ENCODE measurements around the gene PPIA.
A peak's percentile ranks its signal among the peaks of the same experiment; 100 is the strongest.

The PPIA gene

GRCh38 chr7:44819292-44819691 is 22.8 kb downstream of the PPIA start:
- H3K27me3 ChIP-seq (ENCODE audit: insufficient read depth, low read length, poor library complexity) = no peaks in the 10 kb centered on the region
- H3K4me3 ChIP-seq (ENCODE audit: low read depth in 1 of 2, low read length in 2 of 2) = no peak overlapping the region
- peaks cover 7% of the 10 kb centered on the region; the same call in 1 of the 2 replicates for H4K20me1 ChIP-seq (ENCODE audit: insufficient read depth, low read length)
- H3K9ac ChIP-seq (ENCODE audit: low read depth, low read length) = no peak overlapping the region
- H3K9me3 ChIP-seq (ENCODE audit: insufficient read depth, low read length, severe bottlenecking) = no peaks in the 10 kb centered on the region
- H3K4me1 ChIP-seq (ENCODE audit: insufficient read depth, low read length) = no peaks in the 10 kb centered on the region
- no peak overlapping the region for H3K4me2 ChIP-seq (ENCODE audit: insufficient read depth, low read length)
- H3K36me3 ChIP-seq (ENCODE audit: insufficient read depth, low read length) = peaks cover 5% of the 10 kb centered on the region; the same call in 1 of the 2 replicates
- no peak overlapping the region for H3K27ac ChIP-seq (ENCODE audit: low read length)
- H2AFZ ChIP-seq (ENCODE audit: low read depth, low read length) = no peak overlapping the region
- ATAC-seq (ENCODE audit: insufficient read depth, low read depth) (no peak), DNase-seq (no peak)
- TF ChIP-seq EZH2 (IDR thresholded peaks at IDR 0.05; ENCODE audit: borderline replicate concordance, low read depth, low read length, severe bottlenecking) = no peak
- TF ChIP-seq CTCF (IDR thresholded peaks at IDR 0.05; ENCODE audit: borderline replicate concordance, extremely low read depth, low read length, poor library complexity, severe bottlenecking) = no peak
- H3K79me2 ChIP-seq (ENCODE audit: insufficient read depth, low read length) = 0 out of 2 replicates have a peak, but pooled peaks cover 2% of the 10 kb centered on the region

- H3K27me3 ChIP-seq (ENCODE audit: insufficient read depth, low read length, poor library complexity) = no peaks in the 10 kb centered on the region
- no peak overlapping the region for H3K4me3 ChIP-seq (ENCODE audit: low read depth in 1 of 2, low read length in 2 of 2)
- TF ChIP-seq CTCF (IDR thresholded peaks at IDR 0.05; ENCODE audit: borderline replicate concordance, extremely low read depth, low read length, poor library complexity, severe bottlenecking) (no peak), EZH2 (IDR thresholded peaks at IDR 0.05; ENCODE audit: borderline replicate concordance, low read depth, low read length, severe bottlenecking) (no peak)
- DNase-seq = no peak
- H3K9ac ChIP-seq (ENCODE audit: low read depth, low read length) = no peak overlapping the region
- no peak overlapping the region for H3K4me2 ChIP-seq (ENCODE audit: insufficient read depth, low read length)
- no peaks in the 10 kb centered on the region for H3K4me1 ChIP-seq (ENCODE audit: insufficient read depth, low read length)
- H3K27ac ChIP-seq (ENCODE audit: low read length) = peak overlapping the region; percentile 13; the same call in 1 of the 2 replicates
- peaks cover 22% of the 10 kb centered on the region; the same call in 1 of the 2 replicates for H4K20me1 ChIP-seq (ENCODE audit: insufficient read depth, low read length)
- peaks cover 45% of the 10 kb centered on the region for H3K36me3 ChIP-seq (ENCODE audit: insufficient read depth, low read length)
- H3K79me2 ChIP-seq (ENCODE audit: insufficient read depth, low read length) = peaks cover 3% of the 10 kb centered on the region; the same call in 1 of the 2 replicates
- H3K9me3 ChIP-seq (ENCODE audit: insufficient read depth, low read length, severe bottlenecking) = no peaks in the 10 kb centered on the region
- no peak for ATAC-seq (ENCODE audit: insufficient read depth, low read depth)
- H2AFZ ChIP-seq (ENCODE audit: low read depth, low read length) = no peak overlapping the region
Measured at GRCh38 chr7:44823255-44823781, 26.8 kb downstream of the PPIA start.

- Histone ChIP-seq H3K9me3 (ENCODE audit: insufficient read depth, low read length, severe bottlenecking) (no peaks in the 10 kb centered on the region), H3K4me2 (ENCODE audit: insufficient read depth, low read length) (no peak overlapping the region), H3K27me3 (ENCODE audit: insufficient read depth, low read length, poor library complexity) (no peaks in the 10 kb centered on the region), H3K36me3 (ENCODE audit: insufficient read depth, low read length) (peaks cover 62% of the 10 kb centered on the region), H2AFZ (ENCODE audit: low read depth, low read length) (no peak overlapping the region), H4K20me1 (ENCODE audit: insufficient read depth, low read length) (peaks cover 22% of the 10 kb centered on the region; the same call in 1 of the 2 replicates), H3K4me1 (ENCODE audit: insufficient read depth, low read length) (no peaks in the 10 kb centered on the region), H3K27ac (ENCODE audit: low read length) (0 out of 2 replicates have a peak overlapping the region, but pooled peaks have one; percentile 41), H3K79me2 (ENCODE audit: insufficient read depth, low read length) (peaks cover 13% of the 10 kb centered on the region), H3K4me3 (ENCODE audit: low read depth in 1 of 2, low read length in 2 of 2) (no peak overlapping the region), H3K9ac (ENCODE audit: low read depth, low read length) (no peak overlapping the region)
- ATAC-seq (ENCODE audit: insufficient read depth, low read depth) = peak; percentile 12; the same call in 1 of the 3 replicates
- no peak for DNase-seq
- no peak for TF ChIP-seq CTCF (IDR thresholded peaks at IDR 0.05; ENCODE audit: borderline replicate concordance, extremely low read depth, low read length, poor library complexity, severe bottlenecking)
- no peak for TF ChIP-seq EZH2 (IDR thresholded peaks at IDR 0.05; ENCODE audit: borderline replicate concordance, low read depth, low read length, severe bottlenecking)
Measured at GRCh38 chr7:44824894-44825526, 28.5 kb downstream of the PPIA start.
